NCI-H526 treated with DMSO at 0.1 percent for 48 hours (cell line): ENCODE measurements around the gene TNP1.

Source experiments
- DNase-seq: peaks from one replicate; lab custom pipeline; 2025; lab: John Stamatoyannopoulos, UW

Gene TNP1

GRCh38 chr2:216838151-216838550 lies 21.7 kb downstream of the TNP1 start:
- DNase-seq, result no peak

DNA sequence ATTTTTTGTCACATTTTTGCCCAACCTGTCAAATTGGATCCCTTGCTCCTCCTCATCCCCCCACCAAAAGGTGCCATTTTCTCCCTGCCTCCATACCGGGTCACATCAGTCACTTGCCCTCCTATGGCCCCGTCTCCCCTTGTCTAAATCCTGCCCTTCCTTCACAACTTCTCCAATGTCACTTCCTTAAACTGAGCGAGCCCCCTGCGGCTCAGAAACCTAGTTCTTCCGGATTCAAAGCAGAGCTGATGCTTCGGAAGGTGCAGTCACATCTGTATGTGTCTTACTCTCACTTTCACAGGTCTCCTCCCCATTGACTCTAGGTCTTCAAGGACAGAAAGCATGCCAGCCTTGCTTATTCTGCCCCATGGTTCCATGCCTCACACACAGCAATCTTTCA lies 22.1 kb downstream of the TNP1 start:
- DNase-seq, result no peak

DNA sequence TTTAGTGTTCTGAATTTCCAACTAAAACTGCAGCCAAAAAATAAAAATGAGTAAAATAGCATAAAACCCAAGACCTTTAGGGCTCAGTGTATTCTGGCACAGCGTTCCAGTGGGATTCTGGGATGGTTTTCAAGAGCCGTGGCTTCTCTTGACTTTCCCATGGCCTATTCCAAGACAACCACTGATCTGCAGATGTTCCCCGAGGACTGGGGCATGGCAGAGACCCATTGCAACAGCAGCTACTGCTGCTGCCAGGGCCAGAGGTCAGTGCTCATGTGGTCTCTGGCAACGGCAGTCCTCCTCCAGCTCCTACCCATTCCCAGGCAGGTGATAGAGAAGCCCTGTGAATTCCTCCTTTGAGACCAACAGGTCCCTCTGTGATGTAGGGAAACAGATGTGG lies 26.8 kb downstream of the TNP1 start:
- no peak for DNase-seq

DNA sequence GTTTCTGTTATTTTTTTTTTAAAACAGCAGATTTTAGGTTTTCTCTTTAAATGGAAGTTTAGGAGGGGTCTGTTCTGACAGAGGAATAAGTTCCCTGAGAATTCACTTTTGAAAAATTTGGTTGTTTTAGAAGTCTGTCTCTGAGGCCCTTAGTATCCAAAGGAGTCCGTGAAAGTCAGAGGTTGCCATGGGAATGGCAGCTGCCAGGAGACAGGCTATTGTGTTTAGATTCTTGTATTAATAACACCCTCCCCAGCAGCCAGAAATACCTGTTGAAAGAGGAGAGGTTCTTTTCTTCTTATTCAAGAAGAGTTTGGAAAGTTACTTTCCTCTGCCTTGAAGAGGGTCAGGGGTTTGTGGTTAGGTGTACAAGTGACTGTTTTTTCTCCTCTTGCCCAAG lies 29.5 kb downstream of the TNP1 start:
- DNase-seq, result no peak

DNA sequence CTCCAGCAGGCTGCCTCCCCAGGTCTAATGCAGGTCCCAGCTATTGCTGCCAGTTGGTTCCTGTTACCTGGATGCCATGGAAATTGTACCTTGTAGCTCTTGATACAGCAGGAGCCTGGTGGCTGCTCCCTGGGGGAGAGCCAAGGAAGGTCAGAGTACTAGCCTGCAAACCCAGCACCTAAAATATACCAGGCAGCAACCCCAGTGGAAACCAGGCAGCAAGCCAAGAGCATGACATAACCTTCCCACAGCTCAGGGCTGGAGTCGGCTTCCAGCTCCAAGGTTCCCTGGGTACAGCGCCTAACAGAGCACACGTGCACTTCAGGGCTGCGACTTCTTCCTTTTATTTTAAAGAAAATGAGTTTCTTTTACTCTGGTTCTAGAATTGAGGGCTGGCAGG lies 30.3 kb downstream of the TNP1 start:
- no peak for DNase-seq

- no peak for DNase-seq
These were observed 32.7 kb downstream of the TNP1 start for GRCh38 chr2:216827073-216827720.

DNA sequence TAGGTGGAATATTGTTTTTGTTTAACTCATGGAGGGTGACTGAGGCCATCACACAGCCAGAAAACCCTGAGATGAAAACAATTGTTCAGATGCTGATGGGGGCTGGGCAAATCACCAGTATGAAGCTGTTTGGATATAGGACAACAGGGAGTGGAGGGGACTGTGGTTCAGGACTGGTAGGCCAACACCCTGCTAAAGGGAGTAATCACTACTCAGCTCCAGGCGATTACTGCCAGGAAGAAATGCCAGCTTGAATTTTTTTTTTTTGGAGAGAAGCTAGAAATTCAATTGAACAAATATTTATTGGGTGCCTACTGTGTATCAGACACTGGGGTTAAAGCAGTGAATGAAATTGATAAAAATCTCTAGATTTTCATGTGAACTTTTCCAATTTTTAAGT lies 37.4 kb downstream of the TNP1 start:
- DNase-seq, result no peak

GRCh38 chr2:216820709-216821108 lies 39.2 kb downstream of the TNP1 start:
- DNase-seq, result no peak

DNA sequence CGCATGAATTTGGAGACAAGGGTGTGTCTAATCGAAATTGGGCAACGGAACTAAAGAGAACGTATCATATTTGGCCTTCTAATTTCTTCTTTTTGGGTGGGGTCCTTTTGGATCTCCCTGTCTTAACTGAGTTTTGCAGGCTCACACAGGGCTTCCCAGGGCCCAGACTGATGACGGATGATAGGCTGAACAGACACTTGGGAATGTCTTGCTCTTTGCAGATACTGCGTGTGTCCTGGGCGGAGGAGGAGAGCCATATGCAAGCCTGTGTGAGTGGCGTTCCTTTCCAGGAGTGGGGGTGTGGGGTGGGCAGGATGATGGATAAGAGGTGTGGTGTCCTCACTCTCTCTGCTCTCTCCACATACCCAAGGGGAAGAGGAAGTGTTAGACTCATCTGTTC lies 40.1 kb downstream of the TNP1 start:
- no peak for DNase-seq

DNA sequence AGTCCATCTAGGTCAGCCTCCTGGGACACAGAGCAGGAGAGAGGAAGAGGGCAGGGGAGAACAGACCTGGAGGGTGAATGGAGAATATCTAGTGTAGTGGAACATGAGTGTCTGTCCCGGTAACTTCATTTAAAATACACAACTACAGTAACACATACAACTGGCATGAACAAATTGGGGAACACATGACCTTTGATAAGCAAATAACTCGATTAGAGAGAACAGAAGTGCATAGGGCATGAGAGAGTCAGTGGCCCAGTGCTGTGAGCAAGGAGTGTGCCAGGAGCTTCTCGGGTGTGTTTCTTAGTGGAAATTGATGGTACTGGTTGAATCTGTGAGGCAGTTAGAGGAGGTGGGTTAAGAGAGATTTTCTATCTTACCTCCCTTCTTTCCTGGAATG lies 40.8 kb downstream of the TNP1 start:
- no peak for DNase-seq

DNA sequence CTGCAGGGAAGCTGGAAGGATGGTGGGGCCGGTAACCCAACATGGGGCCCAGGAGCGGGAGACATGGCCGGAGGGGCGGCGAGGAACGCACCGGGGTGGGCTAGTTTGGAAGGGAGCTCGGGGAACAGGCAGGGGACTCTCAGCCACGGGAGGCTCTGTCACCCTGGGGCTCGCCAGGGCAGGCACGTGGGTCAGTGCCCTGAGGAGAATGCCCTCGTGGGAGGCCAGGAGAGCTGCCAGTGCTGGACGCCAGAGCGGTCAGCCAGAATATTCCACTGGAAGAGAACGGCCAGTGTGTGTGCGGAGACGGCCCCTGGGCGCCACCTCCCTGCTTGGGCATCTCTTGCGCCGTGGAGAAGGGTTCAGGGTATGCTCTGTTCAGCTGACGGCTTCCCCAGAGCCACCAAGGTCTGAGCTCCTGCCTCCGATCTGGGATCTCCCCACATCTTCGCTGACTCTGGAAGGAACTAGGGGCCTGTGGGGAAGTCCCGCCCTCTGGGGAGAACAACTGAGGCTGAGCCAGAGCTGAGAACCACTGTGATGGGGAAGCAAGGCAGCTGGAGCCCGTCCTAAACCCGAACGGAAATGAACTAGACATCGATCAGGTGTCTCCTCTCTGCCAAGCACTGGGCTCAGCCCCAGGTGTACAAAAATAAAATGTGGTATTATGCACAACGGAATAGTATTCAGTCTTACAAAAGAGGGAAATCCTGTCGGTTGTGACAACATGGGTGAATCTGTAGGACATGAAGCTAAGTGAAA lies 49.3 kb downstream of the TNP1 start:
- no peak for DNase-seq
